Hepatic stellate cell (primary cell): ENCODE results near the gene RASA1.
"Not testable (repeated sequence)": the region's sequence is repeated elsewhere in the genome, so short reads cannot be mapped to it uniquely, and the experiment has no call there.

Experiments
- DNase-seq: peaks from one replicate; pipeline ENCODE4 v3.0.0; 2011; ENCODE audit warnings: low spot score

RASA1 gene

GRCh38 chr5:87267574-87268125 is at the start of gene RASA1:
TSS of gene RASA1 (plus strand) at chr5:87267883. CDS start at chr5:87268452, 569 bp downstream.
- peak; percentile 93 for DNase-seq

DNA sequence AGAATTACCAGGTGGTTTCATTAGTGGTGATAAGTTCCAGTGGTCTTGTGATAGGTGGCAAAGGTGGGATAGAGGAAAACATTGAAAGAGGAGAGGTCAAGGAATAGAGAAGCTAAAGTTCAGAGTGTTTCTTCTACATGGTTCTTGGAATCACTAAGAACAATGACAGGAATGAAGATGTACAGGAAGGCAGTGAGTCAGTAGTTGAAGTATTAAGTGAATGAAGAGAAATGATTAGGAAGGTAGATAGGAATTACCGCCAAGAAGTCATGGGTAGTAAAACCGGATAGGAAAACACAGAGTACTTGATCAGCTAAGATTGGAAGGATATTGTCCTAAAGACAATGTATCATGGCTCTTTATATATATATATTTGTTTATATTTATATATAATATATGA is 37.9 kb upstream of the RASA1 start:
- DNase-seq: no peak

GRCh38 chr5:87231037-87231808 is 36.5 kb upstream of the RASA1 start:
- DNase-seq: no peak

GRCh38 chr5:87233143-87233542 is 34.5 kb upstream of the RASA1 start:
- no peak for DNase-seq

- DNase-seq: no peak
Observed at GRCh38 chr5:87241555-87241954, 26.1 kb upstream of the RASA1 start.

GRCh38 chr5:87242242-87242641 is 25.4 kb upstream of the RASA1 start:
- no peak for DNase-seq

GRCh38 chr5:87243161-87243844 is 24.4 kb upstream of the RASA1 start:
- peak; percentile 56 for DNase-seq

- DNase-seq: no peak
Observed at GRCh38 chr5:87245451-87245850, 22.2 kb upstream of the RASA1 start.

DNA sequence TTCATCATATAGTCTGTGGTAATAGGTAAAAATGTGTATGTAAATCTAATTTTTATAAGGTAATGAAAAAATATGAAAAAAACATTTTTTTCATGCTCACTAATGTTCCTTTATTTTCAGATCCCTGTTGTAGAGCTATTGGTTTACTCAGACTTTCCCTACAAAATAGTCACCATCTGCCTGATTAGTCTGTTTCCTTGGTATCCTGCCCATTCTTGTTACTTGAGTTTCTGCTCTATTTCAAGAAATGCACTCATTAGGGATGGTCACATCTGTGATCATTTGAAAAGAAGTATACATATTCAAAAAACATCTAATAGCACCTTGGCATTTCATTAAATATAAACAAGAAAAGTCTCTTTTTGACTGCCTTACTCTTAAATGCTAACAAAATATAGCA is 21.6 kb upstream of the RASA1 start:
- no peak for DNase-seq

DNA sequence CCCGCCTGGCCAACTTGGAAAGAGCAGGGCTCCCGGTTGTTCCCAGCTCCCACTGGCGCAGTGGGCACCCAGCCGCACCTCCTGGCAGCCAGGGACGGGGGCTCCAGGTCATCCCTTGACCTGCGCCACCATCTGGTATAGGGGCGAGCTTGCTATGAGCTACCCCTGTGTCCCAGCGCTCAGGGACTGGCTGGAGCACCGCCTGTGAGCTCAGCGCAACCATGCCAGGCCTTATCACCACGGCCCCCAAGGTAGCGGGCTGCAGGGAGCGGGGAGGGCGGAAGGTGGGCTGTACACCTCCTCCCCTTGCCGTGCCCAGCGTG is 15.4 kb upstream of the RASA1 start:
- DNase-seq: no peak

DNA sequence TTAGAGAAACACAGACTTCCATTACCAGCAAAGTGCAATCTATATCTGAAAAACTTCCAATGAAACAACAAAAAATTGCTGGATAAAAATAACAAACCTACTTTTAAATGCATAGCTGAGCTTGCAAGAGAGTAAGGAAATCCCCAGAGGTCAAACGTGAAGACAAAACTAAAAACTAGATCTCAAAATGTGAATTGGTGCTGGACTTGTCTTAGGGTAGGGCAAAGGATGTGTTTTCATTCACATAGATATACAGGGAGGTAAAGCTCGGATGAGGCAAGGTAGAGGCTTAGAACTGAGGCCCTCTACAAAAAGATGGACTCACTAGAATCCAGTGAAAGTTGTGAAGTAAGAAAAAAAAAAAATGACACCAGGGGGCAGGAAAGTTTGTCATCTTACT is 13.6 kb upstream of the RASA1 start:
- DNase-seq: no peak

- no peak for DNase-seq
Observed at GRCh38 chr5:87258507-87258906, 9.2 kb upstream of the RASA1 start.

DNA sequence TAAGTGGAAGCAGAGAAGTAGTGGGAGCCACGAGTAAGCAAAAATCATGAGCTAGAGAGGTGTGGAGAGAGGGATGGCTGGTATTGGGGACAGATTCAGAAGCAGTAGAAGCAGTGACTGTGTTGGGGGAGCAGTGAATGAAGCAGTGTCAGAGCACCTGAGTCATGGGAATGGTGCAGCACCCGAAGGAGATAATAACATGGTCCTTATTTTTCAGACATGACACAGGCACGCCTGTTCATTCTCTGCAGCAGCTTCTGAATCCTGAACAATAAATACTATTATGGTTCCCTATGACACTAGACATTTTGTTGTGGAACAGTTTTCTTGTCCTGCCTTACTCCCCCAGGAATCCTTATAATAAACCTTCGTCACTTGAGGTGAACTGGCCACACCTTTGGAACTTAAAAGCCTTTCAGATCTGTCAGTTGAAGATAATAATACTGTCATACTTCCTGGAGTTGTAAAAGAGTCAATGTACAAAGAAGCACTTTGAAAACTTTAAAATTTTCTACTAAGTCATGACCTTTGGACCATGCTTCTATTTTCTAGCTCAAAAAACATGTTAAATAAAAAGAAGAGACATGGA is 7.0 kb upstream of the RASA1 start:
- no peak for DNase-seq

DNA sequence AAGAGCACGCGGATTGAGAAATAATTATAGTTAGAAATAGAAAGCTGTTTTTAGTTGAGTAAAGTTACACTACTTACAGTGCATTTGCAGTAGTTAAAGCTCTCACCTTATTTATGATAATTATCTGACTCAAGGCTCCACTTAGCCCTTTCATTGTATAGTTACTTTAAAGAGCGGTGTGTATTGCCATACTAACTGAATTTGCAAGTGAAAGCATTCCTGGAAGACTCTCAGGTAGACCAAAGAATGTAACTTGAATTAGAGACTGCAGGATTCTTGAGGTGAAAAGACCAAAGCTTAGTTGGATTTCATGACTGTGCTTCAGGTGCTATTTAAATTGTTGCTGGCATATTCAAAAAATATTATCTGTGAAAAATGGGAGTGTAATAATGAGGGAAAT is 4.2 kb upstream of the RASA1 start:
- DNase-seq: no peak

GRCh38 chr5:87266914-87267573 is 639 bp upstream of the RASA1 start:
- no peak for DNase-seq

DNA sequence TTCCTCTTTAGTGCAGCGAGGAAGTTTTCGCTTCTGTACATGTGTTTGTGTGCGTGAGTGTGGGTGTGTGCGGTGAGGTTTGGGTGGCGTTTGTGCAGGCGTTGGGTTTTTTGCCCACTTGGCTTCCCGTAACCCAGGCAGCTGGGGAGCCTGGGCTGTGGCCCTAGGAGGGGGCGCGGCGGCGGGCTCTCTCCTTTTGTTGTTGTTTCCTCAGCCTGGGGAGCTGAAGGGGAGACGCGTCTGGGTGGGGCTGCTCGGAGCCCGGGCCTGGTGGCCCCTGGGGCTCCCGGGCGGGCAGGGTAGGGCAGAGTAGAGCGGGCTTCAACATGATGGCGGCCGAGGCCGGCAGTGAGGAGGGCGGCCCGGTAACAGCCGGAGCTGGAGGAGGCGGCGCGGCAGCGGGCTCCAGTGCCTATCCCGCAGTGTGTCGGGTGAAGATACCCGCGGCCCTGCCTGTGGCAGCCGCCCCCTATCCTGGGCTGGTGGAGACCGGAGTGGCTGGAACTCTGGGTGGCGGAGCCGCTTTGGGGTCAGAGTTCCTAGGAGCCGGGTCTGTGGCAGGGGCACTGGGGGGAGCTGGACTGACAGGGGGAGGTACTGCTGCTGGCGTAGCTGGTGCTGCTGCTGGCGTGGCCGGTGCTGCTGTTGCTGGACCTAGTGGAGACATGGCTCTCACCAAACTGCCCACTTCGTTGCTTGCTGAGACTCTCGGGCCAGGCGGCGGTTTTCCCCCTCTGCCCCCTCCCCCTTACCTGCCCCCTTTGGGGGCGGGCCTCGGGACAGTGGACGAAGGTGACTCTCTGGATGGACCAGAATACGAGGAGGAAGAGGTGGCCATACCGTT is 665 bp downstream of the RASA1 start:
- peak; percentile 59 for DNase-seq

DNA sequence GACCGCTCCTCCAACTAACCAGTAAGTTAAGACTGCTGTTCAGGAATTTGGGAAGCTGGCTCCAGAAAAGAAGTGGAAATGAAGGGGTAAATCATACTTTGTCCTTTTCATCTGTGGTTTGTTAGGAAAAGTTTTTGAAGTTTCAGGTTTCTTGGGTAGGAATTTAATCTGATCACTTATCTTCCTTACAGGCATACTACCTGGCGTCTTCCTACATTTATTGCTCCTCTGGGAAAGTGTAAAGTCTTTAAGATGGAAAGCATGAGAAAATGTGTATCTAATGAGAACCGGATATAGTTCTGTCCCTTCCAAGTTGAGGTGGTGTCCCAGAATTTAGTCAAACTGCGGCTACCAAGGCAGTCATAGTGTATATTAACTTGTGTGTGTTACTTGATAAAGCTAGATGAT is 1.3 kb downstream of the RASA1 start:
- no peak for DNase-seq

DNA sequence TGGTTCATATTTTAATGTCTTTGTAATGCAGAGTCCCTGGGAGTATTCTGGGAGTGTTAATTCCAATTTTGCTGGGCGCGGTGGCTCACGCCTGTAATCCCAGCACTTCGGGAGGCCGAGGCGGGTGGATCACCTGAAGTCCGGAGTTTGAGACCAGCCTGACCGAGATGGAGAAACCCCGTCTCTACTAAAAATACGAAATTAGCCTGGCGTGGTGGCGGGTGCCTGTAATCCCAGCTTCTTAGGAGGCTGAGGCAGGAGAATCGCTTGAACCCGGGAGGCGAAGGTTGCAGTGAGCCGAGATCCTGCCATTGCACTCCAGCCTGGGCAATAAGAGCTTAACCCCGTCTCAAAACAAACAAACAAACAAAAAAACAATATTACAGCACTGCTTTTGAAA is 3.2 kb downstream of the RASA1 start:
- DNase-seq: not testable (repeated sequence)

GRCh38 chr5:87276655-87277054 is 9.0 kb downstream of the RASA1 start:
- no peak for DNase-seq

DNA sequence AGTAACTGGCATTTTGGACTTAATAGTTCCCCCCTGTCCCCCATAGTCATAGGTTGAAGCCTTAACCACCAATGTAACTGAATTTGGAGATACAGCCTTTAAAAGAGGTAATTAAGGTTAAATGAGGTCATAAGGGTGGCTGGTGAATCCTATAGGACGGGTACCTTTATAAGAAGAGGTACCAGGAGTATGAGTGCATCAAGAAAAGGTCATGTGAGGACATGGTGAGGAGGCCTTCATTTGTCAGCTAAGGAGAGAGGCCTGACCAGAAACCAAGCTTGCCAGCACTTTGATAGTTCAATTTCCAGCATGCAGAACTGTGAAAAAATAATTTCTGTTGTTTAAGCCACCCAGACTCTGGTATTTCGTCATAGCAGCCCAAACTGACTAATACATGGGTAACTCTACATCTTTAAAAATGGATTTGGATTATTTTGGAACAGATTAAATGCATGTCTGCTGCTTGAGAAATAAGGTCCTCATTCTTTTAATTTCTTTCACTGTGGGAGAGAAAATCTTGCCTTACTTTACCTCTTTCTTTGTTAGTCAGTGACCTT is 9.7 kb downstream of the RASA1 start:
- DNase-seq: no peak

DNA sequence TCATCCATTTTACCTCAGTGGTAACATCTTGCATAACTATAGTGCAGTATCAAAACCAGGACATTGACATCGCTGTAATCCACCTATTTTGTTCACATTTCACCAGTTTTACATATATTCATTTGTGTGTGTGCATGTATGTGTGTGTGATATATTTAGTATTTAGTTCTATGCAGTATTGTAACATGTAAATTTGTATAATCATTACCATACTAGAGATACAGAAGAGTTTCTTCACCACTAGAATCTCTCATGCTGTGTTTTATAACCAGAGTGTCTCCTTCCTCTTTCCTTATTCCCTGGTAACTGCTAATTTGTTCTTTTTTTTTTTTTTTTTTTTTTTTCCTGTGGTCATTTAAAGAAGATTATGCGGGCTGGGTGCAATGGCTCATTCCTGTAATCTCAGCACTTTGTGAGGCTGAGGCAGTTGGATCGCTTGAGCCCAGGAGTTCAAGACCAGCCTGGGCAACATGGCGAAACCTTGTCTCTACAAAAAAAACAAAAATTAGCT is 11.0 kb downstream of the RASA1 start:
- DNase-seq: no peak
